Endometrial microvascular endothelial cells (primary cell): ENCODE results near the gene DTWD1. TPM values are rescaled to one million over a fixed set of nuclear protein-coding genes. Genes with fewer than 3 reads are reported as not detected.
"Not testable (repeated sequence)": the region's sequence is repeated elsewhere in the genome, so short reads cannot be mapped to it uniquely, and the experiment has no call there.

Experiments
- in situ Hi-C: cut with HindIII; loops from 2 replicates; pipeline ENCODE4 v1.10.0; 2017; ENCODE audit warnings: low sequenced_read_pairs, low pct_unique_long_range_greater_than_20kb; ENCODE audit errors: inconsistent ontology term
- total RNA-seq: library from RNA; depleted of rRNA; stranded (reverse); fragments of >200 nt; gene quantifications from one replicate; pipeline ENCODE4 v1.2.3, GENCODE V29; 2015; ENCODE audit errors: inconsistent ontology term

The DTWD1 gene, protein sequence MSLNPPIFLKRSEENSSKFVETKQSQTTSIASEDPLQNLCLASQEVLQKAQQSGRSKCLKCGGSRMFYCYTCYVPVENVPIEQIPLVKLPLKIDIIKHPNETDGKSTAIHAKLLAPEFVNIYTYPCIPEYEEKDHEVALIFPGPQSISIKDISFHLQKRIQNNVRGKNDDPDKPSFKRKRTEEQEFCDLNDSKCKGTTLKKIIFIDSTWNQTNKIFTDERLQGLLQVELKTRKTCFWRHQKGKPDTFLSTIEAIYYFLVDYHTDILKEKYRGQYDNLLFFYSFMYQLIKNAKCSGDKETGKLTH
- total RNA-seq = 9.7 TPM

DNA sequence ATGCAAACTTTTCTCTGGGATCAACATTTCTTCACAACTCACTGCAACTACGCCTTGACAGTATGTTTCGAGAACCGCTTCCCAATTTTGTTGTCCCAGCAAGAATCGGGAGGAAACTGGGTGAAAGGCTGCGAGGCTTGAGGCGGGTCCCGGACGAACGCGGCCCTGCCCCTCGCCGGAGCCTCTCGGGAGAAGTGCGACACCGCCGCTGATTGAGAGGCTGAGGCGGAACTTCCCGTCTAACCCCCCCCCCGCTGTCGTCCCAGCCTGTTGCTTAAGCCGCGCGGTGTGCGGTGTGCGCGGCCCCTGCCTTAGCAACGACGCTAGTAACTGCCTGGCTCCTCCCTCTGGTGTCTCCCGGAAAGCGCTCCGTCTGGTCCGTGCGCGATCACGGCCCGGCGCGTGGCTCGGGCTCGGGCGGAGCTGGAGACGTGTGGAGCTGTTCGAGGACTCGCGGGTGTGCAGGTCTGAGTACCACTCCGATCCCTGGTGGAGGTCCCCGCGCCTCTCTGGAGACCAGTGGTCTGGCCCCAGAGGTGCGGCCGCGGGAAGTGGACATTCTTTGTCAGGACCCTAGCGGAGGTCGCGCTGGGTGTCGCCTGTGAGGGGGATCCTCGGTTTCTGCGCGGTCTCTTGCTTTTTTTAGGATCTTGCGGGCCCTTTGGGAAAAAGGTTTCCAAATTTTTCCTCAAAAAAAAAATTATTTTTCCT lies at the start of gene DTWD1, which contains the start of gene FAM227B:
Gene DTWD1, plus strand, starts transcription at position 391 of the 711 bp plus-strand sequence. CDS start 4,120 bp downstream, outside the sequence.
Gene FAM227B, minus strand, starts transcription at position 161 of the 711 bp plus-strand sequence. CDS start 5,647 bp downstream, outside the sequence.
- in situ Hi-C loops = no loop called here

DNA sequence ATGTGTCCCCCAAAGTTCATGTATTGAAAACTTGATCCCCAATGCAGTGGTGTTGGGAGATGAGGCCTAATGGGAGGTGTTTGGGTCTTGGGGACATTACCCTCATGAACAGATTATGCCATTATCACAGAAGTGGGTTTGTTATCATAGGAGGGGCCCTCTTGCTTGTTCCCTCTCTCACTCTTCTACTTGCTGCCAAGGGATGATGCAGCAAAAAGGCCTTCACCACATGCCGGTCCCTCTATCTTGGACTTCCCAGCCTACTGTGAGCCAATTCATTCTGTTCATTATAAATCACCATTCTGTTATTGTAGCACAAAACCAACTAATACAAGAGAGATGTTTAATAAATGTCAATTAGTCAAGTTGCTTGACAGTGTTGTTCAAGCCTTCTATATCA lies 47.4 kb upstream of the DTWD1 start:
- in situ Hi-C loops = no loop called here

DNA sequence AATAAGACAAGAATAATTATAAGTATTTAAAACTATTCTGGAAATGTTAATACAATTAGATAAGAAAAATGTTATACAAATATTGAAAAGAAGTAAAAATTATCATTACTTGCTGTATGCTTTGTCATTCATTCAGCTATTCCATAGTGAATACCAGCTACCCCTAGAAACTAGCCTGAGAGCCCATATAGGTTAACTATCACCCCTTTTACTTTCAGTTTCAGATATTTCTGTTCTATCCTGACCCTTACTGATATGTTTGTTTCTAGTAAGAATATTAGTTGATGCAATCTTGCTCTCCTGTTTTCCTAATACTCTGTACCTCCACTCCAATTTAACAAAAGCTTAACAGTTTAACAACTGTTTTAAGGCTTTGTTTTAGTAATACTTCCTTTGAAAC lies 31.8 kb upstream of the DTWD1 start:
- in situ Hi-C loops = no loop called here

DNA sequence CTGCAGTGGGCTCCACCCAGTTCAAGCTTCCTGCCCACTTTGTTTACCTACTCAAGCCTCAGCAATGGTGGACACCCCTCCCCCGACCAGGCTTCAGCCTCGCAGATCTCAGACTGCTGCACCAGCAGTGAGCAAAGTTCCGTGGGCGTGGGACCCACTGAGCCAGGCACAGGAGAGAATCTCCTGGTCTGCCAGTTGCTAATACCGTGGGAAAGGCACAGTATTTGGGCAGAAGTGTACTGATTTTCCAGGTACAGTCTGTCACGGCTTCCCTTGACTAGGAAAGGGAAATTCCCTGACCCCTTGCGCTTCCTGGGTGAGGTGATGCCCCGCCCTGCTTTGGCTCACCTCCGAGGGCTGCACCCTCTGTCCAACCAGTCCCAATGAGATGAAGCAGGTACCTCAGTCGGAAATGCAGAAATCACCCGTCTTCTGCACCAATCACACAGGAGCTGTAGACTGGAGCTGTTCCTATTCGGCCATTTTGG lies 28.0 kb upstream of the DTWD1 start:
- in situ Hi-C loops = not testable (repeated sequence)

DNA sequence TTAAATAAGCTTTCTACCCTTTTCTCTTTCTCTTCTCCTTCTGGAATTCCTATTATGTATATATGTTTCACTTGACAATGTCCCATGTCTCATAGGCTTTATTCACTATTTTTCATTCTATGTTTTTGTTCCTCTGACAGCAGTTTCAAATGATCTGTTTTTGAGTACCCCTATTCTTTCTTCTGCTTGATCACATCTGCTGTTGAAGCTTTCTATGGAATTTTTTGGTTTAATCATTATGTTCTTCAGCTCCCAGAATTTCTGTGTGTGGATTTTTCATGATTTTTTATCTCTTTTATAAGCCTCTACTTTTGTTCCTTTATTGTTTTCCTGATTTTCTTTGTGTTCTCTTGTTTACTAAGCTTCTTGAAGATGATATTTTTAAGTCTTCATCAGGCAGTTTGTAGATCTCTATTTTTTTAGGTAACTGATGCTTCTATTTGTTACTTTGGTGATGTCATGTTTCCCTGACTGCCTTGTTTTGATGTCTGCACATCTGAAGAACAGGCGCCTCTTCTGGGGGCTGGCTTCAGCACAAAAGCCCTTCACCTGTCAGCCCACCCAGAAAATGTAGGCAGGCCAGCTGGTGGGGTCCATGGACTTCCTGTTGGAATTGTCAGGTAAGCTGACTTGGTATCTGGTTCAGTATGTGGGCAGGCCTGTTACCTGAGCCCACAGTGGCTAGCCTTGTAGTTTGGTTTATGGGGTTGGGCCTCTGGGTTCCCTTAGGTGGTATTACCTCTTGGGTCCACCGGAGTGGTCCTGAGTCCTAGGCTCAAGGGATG lies 16.0 kb upstream of the DTWD1 start:
- in situ Hi-C loops = no loop called here

DNA sequence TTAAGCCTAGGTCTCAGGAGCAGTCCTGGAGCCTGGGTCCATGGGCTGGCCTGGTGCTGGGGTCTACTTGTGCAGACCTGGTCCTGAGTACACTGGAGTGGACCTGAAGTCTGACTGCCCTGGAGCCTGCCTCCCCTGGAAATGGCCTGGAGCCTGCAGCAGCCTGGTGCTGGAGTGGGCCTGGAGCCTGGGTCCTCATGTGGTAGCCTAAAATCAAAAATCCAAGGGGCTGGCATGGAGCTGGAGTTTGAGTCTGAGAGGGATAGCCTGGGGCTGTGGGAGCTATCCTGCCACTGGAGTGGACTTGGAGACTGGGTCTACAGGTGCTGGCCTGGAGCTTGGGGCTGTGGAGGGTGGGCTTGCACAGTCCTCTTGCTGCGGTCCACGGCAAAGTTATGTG lies 15.3 kb upstream of the DTWD1 start:
- in situ Hi-C loops = no loop called here

DNA sequence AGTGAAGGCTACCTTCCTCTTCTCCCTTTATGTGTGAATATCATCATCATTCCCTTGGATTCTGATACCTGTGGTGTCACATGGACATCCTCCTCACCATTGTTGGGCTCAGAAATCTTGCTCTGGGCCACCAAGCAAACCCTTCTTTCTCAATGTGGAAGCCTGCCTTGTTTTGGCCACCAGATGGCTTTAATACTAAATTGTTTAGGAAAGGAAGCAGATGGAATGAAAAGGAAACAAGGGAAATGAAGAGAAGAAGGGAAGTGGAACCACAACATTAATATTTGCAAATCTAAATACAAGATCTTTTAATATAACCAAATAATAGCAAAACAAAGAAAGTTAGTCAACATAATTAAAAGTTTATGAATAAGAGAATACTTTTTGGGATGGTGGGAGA lies 14.3 kb upstream of the DTWD1 start:
- in situ Hi-C loops = no loop called here

DNA sequence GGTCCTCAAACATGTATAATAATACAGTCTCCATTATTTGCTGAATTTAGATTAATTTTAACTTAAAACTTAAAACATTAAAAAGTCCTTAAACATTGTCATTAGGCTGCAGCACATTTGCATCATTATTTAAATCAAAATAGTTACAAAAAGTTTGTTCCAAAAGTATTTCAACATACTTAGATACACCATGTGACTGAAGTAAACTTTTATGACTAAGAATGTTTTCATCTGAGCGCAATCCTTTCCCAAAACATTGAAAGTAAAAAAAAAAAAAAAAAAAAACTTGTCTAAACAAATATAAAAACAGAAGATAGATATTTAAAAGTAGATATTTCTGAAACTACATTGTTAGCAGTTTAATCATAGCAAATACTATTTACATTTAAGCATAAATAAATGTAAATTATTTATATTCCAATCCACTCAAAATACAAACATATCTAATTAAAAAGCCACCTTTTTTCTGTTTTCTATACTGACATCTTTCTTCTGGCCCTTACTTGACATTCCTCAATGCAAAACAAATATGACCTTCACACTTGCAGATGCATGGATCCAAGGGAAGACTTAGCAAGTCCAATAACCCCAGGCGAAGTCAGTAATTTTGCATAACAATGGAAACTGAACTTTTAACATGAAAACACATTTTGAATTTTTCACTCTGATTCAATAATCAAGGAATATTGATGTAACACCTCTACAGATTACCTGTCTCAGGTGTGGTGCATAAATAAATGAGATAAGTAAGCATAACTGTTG lies 10.5 kb upstream of the DTWD1 start:
- in situ Hi-C loops = no loop called here

DNA sequence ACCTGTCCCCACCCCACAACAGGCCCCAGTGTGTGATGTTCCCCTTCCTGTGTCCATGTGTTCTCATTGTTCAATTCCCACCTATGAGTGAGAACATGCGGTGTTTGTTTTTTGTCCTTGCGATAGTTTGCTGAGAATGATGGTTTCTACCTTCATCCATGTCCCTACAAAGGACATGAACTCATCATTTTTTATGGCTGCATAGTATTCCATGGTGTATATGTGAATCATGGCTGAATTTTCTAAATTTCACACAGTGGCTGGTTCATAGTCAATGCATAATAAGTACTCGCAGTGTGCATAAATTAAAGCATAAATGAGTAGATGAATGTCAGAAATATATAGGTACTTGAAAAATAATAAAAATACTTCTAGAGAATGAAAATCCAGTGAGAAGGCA lies 8.6 kb upstream of the DTWD1 start:
- in situ Hi-C loops = not testable (repeated sequence)

DNA sequence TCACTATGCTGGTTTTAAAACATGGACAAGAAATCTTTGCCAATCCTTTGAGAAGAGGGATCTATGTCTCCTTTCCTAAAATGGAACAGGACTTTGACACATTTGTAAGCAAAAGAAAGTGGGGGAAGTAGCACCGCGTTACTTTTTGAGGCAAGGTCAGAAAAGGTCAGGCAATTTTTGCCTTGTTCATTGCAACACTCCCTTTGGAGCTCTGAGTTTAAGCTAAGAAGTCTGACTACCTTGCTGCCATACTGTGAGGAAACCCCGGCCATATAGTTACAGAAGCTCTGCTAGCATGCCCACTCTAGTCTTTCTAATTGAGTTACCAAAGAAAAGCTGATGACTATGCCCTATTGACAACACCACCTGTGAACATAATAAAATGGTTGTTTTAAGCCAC lies 1.6 kb upstream of the DTWD1 start:
- in situ Hi-C loops = no loop called here

DNA sequence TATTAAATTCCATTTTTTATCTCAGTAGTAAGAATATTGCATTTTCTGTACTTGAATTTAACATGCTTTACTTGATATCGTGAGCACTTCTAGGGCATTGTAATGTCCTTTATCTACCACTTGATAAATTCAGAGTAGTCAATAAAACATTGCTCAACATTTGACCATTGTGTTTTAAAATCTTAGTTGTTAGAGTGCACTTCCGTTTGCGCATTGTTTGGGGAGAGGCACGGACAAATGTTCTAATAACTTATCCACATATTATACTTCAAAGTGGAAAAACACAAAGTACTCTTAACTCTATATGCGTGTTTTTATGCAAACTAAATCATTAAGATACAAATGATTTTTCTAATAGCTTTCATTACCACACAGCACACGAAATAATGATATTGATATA lies 649 bp upstream of the DTWD1 start:
- in situ Hi-C loops = no loop called here

DNA sequence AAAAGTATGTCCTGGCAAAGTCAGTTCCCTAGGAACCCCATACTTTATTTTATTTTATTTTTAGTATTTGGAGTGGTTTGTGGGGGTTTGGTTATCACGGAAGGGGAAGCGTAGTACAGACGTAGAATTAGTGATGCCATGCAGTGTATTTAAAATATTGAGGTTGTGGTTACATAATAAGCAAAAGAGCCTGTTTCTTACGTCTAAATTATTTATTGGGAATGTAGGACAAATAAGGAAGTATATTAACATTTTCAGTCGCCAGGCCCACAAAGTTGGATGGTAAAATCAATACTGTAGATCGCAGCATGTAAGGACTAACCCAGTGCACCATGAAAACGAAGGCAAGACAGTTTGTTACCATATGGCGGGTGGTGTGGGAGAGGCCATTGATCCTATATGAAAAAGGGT lies 558 bp downstream of the DTWD1 start:
- in situ Hi-C loops = no loop called here

DNA sequence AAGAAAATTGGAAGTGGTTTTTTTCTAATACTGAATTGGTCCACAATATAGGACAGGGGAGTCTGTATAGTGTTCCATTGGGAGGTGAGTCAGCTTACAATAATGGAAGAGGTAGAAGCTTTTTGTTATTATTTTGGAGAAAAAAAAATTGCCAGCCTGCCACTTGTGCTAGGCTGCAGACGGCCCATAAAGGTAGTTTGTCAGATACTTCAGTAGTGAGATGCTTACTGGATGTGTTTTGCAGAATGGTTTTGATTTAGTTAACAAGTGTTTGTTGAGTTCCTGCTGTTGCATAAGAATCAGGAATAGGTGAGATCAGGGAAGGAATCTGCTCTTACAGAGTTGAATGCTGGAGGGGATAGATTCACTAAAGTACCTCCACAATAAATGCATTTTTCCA lies 1.0 kb downstream of the DTWD1 start:
- in situ Hi-C loops = no loop called here

DNA sequence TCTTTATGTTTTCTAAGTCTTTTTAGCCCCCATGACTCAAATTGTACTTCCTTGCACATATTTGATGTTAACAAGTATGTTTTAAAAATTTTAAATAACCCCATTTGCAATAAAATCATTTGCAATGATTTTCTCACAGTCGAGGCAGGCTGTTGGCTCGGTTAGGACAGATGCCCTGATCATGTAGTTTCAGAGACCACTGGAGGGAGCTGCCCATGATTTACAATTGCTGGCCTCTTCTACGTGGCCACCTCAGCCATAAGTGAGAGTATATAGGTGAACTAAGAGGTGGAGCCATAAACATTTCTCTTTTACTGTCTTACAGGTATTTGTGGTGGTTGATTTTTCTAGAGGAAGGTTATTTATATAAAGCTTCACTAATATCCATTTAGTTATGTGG lies 1.7 kb downstream of the DTWD1 start:
- in situ Hi-C loops = no loop called here

DNA sequence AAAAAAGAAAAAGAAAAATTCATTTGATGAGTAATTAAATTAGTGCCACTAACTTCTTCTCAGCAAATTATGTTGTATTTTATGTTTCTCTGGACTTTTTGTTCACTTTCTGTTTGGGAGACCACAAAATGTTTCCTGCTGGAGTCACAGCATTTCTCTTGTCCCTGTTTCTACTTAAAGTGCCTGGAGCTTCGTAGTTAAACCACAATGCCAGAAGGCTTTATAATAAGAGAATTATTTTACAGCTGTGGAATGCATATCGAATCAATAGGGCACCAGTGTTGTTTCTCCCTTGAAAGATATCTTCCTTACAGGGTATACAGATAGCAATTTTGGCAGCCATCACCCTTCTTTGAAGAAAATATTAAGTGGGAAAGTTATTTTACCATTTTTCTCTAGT lies 3.2 kb downstream of the DTWD1 start:
- in situ Hi-C loops = no loop called here

DNA sequence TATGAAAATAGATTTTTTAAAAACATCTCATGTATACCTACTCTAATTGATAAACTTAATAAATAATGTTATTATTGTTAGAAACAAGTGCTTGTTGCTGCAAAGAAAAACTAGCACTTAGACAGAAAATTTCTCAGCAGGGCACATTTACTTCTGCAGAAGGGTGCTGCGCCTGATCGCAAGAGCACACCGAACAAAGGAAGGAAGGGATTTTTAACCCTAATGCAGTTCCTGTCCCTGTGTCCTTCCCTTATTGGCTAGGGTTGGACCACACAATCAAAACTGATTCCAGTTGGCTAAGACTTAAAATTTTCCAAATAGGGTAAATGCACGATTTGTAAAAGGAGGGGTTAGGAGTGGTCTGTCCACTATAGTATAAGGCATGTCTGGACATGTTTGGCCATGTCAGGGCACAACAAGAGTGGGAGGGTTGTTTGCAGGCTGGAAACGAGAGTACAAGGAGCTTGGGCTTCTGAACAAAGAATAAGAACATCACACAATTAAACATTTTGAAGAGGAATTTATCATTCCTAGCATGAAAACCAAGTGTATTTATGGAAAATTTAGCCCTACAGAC lies 4.7 kb downstream of the DTWD1 start:
- in situ Hi-C loops = no loop called here

DNA sequence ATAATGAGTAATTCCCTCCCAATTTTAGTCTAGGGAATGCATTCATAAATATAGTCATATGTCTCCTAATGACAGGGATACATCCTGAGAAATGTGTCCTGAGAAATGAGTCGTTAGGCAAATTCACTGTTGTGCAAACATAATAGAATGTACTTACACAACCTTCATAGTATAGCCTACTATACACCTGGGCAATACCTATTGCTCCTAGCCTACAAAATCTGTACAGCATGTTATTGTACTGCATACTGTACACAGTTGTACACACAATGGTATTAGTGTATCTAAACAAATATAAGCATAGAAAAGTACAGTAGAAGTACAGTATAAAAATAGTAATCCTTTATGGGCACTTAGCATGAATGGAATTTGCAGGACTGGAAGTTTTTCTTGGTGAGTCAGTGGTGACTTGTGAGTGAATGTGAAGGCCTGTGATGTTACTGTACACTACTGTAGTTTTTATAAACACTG lies 6.6 kb downstream of the DTWD1 start:
- in situ Hi-C loops = no loop called here

DNA sequence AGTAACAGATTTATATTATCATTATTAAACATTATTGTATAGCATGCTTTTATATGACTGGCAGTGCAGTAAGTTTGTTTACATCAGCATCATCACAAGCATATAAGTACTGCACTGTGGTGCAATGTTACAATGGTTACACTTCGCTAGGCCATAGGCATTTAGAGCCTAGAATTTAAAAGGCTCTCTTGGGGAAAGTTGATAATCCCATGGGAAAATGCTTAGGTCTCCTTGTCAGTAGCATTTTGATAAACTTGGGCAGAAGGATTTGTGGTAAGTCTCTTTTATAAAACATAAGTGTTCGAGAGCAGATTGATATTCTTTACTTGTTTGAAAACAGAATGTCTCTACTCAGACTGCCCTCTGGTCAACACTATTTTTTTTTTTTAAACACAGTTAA lies 7.5 kb downstream of the DTWD1 start:
- in situ Hi-C loops = no loop called here
